ENCODE data around the gene GID8.

Gene GID8

DNA sequence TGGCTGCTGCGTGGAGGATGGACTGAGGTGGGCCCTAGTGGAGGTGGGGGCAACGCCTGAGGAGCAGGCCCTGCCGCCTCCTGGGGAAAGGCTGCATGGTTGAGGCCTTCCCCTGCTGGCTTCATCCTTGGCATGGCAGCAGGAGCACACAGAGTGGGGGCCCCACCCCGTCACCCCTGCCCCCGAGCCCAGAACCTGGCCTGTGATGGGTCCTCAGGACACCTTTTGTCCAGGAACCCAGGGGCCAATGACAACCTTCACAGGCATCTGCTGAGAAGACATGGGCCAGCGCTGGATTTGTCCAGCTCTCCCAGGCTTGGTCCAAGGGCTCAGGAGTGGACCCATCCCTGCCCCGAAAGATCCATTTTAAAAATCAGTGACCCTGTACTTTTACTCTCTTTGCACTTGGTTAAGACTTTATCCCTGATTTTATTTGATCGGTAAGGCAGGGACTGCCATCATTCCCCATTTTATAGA lies 14.0 kb downstream of the GID8 start:
- H3K4me1 ChIP-seq (ENCODE audit: insufficient read depth, low read length): peaks cover 9% of the 10 kb centered on the region
- H3K9me3 ChIP-seq (ENCODE audit: control insufficient read depth, insufficient read depth, low read length): no peaks in the 10 kb centered on the region
- H3K36me3 ChIP-seq (ENCODE audit: insufficient read depth, low read length): peaks cover under 1% of the 10 kb centered on the region
- H3K9ac ChIP-seq (ENCODE audit: low read depth, low read length): peak overlapping the region; percentile 59; the same call in 1 of the 2 replicates

GRCh38 chr20:62952373-62952967 lies 14.5 kb downstream of the GID8 start, which contains the start of gene SLC17A9:
Gene SLC17A9 (plus strand): TSS chr20:62952709. CDS start chr20:62952831, 122 bp downstream.
- Histone ChIP-seq H3K9me3 (ENCODE audit: control insufficient read depth, insufficient read depth, low read length) (no peaks in the 10 kb centered on the region), H3K4me1 (ENCODE audit: insufficient read depth, low read length) (peaks cover 9% of the 10 kb centered on the region), H3K36me3 (ENCODE audit: insufficient read depth, low read length) (no peaks in the 10 kb centered on the region; the same call in 1 of the 2 replicates), H3K9ac (ENCODE audit: low read depth, low read length) (peak within 1 kb of the TSS; percentile 65; the same call in 1 of the 2 replicates)

GRCh38 chr20:62952968-62953838 lies 15.3 kb downstream of the GID8 start:
- H3K9me3 ChIP-seq (ENCODE audit: control insufficient read depth, insufficient read depth, low read length): no peaks in the 10 kb centered on the region
- H3K36me3 ChIP-seq (ENCODE audit: insufficient read depth, low read length): no peaks in the 10 kb centered on the region; the same call in 1 of the 2 replicates
- peaks cover 9% of the 10 kb centered on the region for H3K4me1 ChIP-seq (ENCODE audit: insufficient read depth, low read length)
- H3K9ac ChIP-seq (ENCODE audit: low read depth, low read length): peak overlapping the region; percentile 65

GRCh38 chr20:62953839-62954703 lies 16.1 kb downstream of the GID8 start:
- Histone ChIP-seq H3K9ac (ENCODE audit: low read depth, low read length) (peak overlapping the region; percentile 65), H3K36me3 (ENCODE audit: insufficient read depth, low read length) (no peaks in the 10 kb centered on the region; the same call in 1 of the 2 replicates), H3K9me3 (ENCODE audit: control insufficient read depth, insufficient read depth, low read length) (no peaks in the 10 kb centered on the region), H3K4me1 (ENCODE audit: insufficient read depth, low read length) (peaks cover 9% of the 10 kb centered on the region)

DNA sequence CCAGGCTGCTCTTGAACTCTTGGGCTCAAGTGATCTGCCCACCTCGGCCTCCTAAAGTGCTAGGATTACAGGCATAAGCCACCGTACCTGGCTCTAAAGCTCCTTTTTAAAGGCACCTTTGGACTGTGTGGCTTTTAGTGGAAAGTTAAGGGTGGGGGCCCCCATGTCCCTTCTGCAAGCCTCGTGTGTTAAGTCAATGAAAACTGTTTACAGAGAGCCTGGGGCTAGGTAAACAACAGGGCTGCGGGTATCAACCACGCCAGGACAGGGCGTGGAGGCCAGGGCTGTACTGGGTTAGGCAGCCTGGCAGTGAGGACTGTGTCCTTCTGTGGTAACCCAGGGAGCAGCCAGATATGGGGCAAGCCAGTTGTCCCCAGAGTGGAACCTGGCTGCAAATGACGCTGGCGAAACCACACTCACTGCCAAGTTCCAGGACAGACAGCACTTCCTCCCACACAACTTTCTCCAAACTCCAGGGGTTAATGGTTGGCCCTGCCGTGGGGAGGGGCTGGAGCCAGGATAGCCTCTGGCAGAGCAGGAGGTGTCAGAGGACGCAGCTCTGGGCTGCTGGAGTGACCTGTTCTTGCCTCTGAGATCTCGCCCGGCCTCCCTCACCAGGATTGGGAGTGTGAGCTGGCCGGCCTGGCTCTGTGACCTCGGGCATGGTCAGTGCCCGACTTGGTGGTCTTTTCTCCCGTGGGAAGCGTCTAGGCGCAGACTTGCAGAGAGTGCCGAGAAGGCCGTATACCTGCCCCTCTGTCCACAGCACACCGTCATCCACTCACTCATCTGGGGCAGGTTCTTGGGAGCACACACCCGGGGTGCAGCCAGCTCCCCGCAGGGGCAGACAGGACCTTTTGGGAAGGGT lies 17.8 kb downstream of the GID8 start:
- no peaks in the 10 kb centered on the region for H3K36me3 ChIP-seq (ENCODE audit: insufficient read depth, low read length)
- peaks cover 9% of the 10 kb centered on the region for H3K4me1 ChIP-seq (ENCODE audit: insufficient read depth, low read length)
- no peaks in the 10 kb centered on the region for H3K9me3 ChIP-seq (ENCODE audit: control insufficient read depth, insufficient read depth, low read length)
- H3K9ac ChIP-seq (ENCODE audit: low read depth, low read length): no peak overlapping the region

DNA sequence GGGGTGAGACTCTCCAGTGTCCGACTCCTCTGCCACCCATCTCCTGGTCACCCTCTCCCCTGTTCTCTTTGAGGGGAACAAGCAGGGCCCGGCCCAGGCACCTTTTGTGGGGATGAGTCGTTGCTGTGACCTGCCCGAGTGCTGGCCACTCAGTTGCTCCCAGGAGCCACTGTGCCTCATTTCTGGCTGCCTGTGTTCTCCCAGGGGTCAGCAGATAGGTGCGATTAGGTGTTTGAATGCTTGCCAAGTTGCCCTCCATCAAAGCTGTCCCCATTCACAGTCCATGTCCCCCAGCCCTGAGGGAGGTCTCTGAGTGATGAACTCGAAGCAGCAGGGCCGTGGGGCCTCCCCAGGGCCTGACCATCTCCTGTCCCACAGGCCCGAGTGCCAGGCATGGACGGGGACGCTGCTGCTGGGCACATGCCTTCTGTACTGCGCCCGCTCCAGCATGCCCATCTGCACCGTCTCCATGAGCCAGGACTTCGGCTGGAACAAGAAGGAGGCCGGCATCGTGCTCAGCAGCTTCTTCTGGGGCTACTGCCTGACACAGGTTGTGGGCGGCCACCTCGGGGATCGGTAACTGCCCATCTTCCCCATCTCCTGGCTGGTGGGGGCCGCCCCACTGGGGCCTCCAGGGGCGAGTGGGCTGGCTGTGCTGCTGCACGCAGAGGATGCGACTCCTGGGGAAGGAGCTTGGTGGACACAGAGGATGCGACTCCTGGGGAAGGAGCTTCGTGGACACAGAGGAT lies 18.6 kb downstream of the GID8 start:
- Histone ChIP-seq H3K9ac (ENCODE audit: low read depth, low read length) (no peak overlapping the region), H3K36me3 (ENCODE audit: insufficient read depth, low read length) (no peaks in the 10 kb centered on the region), H3K4me1 (ENCODE audit: insufficient read depth, low read length) (peaks cover 6% of the 10 kb centered on the region), H3K9me3 (ENCODE audit: control insufficient read depth, insufficient read depth, low read length) (no peaks in the 10 kb centered on the region)

GRCh38 chr20:62957136-62958117 lies 19.5 kb downstream of the GID8 start:
- peaks cover 6% of the 10 kb centered on the region; the same call in 1 of the 2 replicates for H3K4me1 ChIP-seq (ENCODE audit: insufficient read depth, low read length)
- no peaks in the 10 kb centered on the region for H3K9me3 ChIP-seq (ENCODE audit: control insufficient read depth, insufficient read depth, low read length)
- H3K9ac ChIP-seq (ENCODE audit: low read depth, low read length): no peak overlapping the region
- H3K36me3 ChIP-seq (ENCODE audit: insufficient read depth, low read length): no peaks in the 10 kb centered on the region

- H3K36me3 ChIP-seq (ENCODE audit: insufficient read depth, low read length): no peaks in the 10 kb centered on the region
- peaks cover 6% of the 10 kb centered on the region; the same call in 1 of the 2 replicates for H3K4me1 ChIP-seq (ENCODE audit: insufficient read depth, low read length)
- H3K9me3 ChIP-seq (ENCODE audit: control insufficient read depth, insufficient read depth, low read length): no peaks in the 10 kb centered on the region
- H3K9ac ChIP-seq (ENCODE audit: low read depth, low read length): no peak overlapping the region
Observed at GRCh38 chr20:62958388-62959100, 20.6 kb downstream of the GID8 start.

DNA sequence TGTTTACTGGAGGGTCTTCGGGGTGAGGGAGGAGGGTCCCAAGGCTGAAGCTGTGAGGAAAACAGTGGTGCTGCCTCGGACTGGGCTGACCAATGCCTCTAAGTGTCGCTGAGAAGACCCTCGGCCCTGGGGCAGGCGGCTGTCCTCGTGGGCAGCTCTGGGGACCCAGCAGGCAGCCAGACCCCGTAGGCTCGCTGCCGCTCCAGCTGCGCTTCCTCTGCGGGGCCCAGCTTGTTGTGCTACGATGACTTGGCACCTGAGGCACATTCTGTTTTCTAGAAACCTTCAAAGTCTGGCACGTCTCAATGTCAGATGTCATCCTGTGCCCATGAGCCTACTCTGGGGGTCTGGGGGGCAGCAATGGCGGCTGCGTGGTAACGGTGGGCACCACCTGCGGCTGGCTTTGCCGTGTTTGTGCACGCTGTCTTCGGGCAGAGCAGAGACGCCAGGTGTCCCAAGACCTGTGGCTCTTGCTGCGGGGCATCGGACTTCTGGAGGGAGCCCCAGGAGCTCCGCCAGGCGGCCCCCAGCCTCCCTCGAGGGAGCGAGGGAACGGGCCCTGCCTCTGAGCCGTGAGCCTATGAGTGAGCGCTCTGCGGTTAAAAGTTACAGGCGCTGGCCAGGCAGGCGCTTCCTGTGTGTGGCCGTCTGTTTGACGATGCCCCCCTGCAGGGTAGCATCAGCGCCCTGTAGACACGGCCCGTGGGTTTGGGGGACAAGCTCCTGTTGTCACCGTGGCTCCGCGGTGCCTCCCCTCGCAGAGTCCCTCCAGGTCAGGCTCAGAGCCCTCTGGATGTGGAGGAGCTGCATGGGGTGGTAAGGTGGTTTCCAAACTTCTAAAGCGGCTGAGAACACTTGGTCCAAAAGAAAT lies 21.4 kb downstream of the GID8 start:
- Histone ChIP-seq H3K9me3 (ENCODE audit: control insufficient read depth, insufficient read depth, low read length) (no peaks in the 10 kb centered on the region), H3K36me3 (ENCODE audit: insufficient read depth, low read length) (no peaks in the 10 kb centered on the region), H3K4me1 (ENCODE audit: insufficient read depth, low read length) (peaks cover 5% of the 10 kb centered on the region; the same call in 1 of the 2 replicates), H3K9ac (ENCODE audit: low read depth, low read length) (no peak overlapping the region)

DNA sequence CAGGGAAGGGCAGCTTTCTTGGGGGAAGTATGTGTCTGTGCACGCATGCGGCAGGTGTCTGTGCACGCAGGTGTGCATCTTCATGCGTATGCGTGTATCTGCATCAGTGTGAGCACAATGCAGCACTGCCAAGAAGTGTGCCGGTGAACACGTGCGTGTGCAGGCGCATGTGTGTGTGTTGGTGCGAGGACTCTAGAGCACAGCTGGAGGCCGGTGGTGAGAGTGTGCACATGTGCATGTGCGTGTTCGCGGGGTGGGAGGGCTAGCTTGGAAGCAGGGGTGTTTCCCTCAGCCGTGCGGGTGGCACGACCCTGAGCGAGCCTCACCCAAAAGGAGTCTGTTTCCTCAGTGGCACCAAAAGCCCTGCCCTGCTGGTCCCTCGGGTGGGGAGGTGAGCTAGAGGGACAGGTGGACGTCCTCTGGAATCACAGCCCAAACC lies 22.1 kb downstream of the GID8 start:
- Histone ChIP-seq H3K9ac (ENCODE audit: low read depth, low read length) (no peak overlapping the region), H3K9me3 (ENCODE audit: control insufficient read depth, insufficient read depth, low read length) (no peaks in the 10 kb centered on the region), H3K36me3 (ENCODE audit: insufficient read depth, low read length) (no peaks in the 10 kb centered on the region), H3K4me1 (ENCODE audit: insufficient read depth, low read length) (no peaks in the 10 kb centered on the region)

Data from ES-I3 (cell line).